MM.1S (cell line): ENCODE data around the gene EGFL7.

Experiments used
- DNase-seq: peaks from one replicate; pipeline ENCODE4 v3.0.0-alpha.2; 2015
- H2AFZ ChIP-seq: fragments of 300-600 bp; sonication (generic); 2 replicates; pipeline ENCODE4 v1.6.0; 2016; ENCODE audit warnings: antibody characterized with exemption, low read length
- H3F3A ChIP-seq: fragments of 300-600 bp; sonication (generic); 2 replicates; pipeline ENCODE4 v1.6.1; 2016; ENCODE audit warnings: mild to moderate bottlenecking, antibody characterized with exemption, low read length, moderate library complexity, mixed read lengths; ENCODE audit not compliant: insufficient read depth
- H3K27ac ChIP-seq: fragments of 300-600 bp; sonication (generic); 2 replicates; pipeline ENCODE4 v1.5.1; 2016; ENCODE audit warnings: mild to moderate bottlenecking, low read length
- H3K27me3 ChIP-seq: fragments of 300-600 bp; sonication (generic); replicated peaks from 2 replicates; pipeline ENCODE4 v1.6.0; 2016; ENCODE audit warnings: low read length; ENCODE audit not compliant: insufficient read depth
- H3K36me3 ChIP-seq: fragments of 300-600 bp; sonication (generic); replicated peaks from 2 replicates; pipeline ENCODE4 v1.6.1; 2016; ENCODE audit warnings: mild to moderate bottlenecking, low read length, mixed read lengths; ENCODE audit not compliant: insufficient read depth
- H3K4me1 ChIP-seq: fragments of 300-600 bp; sonication (generic); 2 replicates; pipeline ENCODE4 v1.6.1; 2016; ENCODE audit warnings: low read length, mixed read lengths
- H3K4me2 ChIP-seq: fragments of 300-600 bp; sonication (generic); 2 replicates; pipeline ENCODE4 v1.6.0; 2016; ENCODE audit warnings: low read depth, low read length
- H3K4me3 ChIP-seq: fragments of 300-600 bp; sonication (generic); 2 replicates; pipeline ENCODE4 v1.5.1; 2016; ENCODE audit warnings: low read length, mixed read lengths
- H3K79me2 ChIP-seq: fragments of 300-600 bp; sonication (generic); 2 replicates; pipeline ENCODE4 v1.6.1; 2016; ENCODE audit warnings: mixed run types, low read length, mixed read lengths
- H3K9ac ChIP-seq: fragments of 300-600 bp; sonication (generic); 2 replicates; pipeline ENCODE4 v1.6.1; 2016; ENCODE audit warnings: low read length, mixed read lengths
- H3K9me2 ChIP-seq: fragments of 300-600 bp; sonication (generic); replicated peaks from 2 replicates; pipeline ENCODE4 v1.6.1; 2016; ENCODE audit warnings: mild to moderate bottlenecking, low read length, mixed read lengths; ENCODE audit not compliant: insufficient read depth
- H3K9me3 ChIP-seq: fragments of 300-600 bp; sonication (generic); replicated peaks from 2 replicates; pipeline ENCODE4 v1.6.1; 2016; ENCODE audit warnings: mild to moderate bottlenecking, low read length, mixed read lengths; ENCODE audit not compliant: insufficient read depth
- H4K20me1 ChIP-seq: fragments of 300-600 bp; sonication (generic); 2 replicates; pipeline ENCODE4 v1.6.1; 2016; ENCODE audit warnings: mild to moderate bottlenecking, low read length, moderate library complexity, mixed read lengths; ENCODE audit not compliant: insufficient read depth
- EZH2 ChIP-seq: fragments of 300-600 bp; sonication (generic); optimal IDR thresholded peaks from 2 replicates; pipeline ENCODE3; 2017; ENCODE audit warnings: low read depth, mild to moderate bottlenecking, antibody characterized with exemption, low read length, mixed read lengths
- EZH2phosphoT487 ChIP-seq: fragments of 300-600 bp; sonication (generic); IDR thresholded peaks from 2 replicates; pipeline ENCODE4 v1.6.1; 2018; ENCODE audit warnings: antibody characterized with exemption, low read length
- TF ChIP-seq, protein P1 (sequence below): fragments of 300-600 bp; sonication (generic); IDR thresholded peaks from 2 replicates; pipeline ENCODE4 v1.5.1; 2016; ENCODE audit warnings: antibody characterized with exemption, low read length, mixed read lengths

EGFL7 gene

DNA sequence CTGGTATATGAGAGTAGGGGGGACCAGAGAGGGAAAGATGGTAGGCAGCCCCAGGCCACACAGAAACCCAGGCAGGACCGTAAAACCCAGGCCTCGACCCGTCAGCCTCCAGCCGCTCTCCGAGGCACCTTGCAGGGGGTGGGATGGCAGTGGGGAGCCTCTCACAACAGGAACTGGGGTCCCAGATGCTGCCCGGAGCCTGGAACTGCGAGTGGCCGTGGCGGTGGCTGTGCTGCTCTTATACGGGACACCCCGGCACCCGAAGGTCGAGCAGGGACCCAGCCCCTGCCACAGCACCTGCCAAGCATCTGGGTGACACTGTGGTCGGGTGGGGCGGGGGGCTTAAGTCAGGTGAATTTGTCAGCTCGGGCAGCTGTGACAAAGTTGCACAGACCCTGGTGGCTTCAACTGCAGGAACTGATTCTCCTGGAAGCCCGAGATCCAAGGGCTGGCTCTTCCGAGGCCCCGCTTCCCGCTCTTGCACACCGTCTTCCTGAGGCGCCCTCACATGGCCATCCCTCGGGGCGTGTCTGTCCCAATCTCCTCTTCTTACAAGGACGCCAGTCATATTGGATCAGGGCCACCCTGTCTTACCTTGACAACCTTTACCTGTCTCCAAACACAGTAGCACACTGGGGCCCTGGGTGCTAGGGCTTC, 47.6 kb upstream of the EGFL7 start:
- Histone ChIP-seq H3K4me2 (no peak overlapping the region), H3K9me2 (no peaks in the 10 kb centered on the region), H3K4me3 (no peak overlapping the region), H3K27me3 (peaks cover 77% of the 10 kb centered on the region), H3K9ac (no peak overlapping the region), H4K20me1 (no peaks in the 10 kb centered on the region), H3K4me1 (no peaks in the 10 kb centered on the region), H3K36me3 (no peaks in the 10 kb centered on the region), H3K79me2 (no peaks in the 10 kb centered on the region), H3F3A (no peaks in the 10 kb centered on the region), H2AFZ (no peak overlapping the region), H3K27ac (no peak overlapping the region), H3K9me3 (no peaks in the 10 kb centered on the region)
- TF ChIP-seq, protein P1, sequence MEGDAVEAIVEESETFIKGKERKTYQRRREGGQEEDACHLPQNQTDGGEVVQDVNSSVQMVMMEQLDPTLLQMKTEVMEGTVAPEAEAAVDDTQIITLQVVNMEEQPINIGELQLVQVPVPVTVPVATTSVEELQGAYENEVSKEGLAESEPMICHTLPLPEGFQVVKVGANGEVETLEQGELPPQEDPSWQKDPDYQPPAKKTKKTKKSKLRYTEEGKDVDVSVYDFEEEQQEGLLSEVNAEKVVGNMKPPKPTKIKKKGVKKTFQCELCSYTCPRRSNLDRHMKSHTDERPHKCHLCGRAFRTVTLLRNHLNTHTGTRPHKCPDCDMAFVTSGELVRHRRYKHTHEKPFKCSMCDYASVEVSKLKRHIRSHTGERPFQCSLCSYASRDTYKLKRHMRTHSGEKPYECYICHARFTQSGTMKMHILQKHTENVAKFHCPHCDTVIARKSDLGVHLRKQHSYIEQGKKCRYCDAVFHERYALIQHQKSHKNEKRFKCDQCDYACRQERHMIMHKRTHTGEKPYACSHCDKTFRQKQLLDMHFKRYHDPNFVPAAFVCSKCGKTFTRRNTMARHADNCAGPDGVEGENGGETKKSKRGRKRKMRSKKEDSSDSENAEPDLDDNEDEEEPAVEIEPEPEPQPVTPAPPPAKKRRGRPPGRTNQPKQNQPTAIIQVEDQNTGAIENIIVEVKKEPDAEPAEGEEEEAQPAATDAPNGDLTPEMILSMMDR: no peak
- TF ChIP-seq EZH2: no peak
- no peak for TF ChIP-seq EZH2phosphoT487
- no peak for DNase-seq

DNA sequence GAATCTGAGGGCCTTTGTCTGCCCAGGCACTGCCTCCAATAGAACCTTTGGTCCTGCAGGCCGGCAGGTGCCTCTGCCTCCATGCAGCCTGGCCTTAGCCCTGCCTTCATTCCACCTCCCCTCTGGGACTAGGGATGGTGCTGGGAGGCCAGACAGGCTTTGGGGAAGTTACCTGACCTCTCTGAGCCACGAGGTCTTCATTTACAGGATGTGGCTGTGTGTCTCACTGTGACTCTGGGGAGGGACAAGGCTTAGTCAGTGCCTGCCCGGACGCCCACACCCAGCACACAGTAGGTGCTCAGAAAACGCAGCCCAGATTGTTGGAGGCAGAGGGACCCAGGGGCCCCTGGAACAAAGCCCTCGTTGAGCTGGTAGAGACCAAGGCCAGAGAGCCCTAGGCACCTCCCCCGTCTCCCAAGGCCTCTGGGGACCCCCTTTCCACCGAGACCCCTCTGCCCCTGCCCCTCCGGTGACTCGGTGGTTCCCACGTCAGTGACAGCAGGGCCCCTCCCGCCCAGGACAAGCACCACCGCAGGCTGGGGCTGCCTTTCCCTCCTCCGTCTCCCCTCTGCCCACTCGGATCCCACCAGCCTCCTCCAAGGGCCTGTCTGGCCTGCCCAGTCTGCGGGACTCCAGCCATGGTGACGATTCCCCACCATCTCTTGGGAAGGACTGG, 46.9 kb upstream of the EGFL7 start:
- H2AFZ ChIP-seq: no peak overlapping the region
- H3F3A ChIP-seq: no peaks in the 10 kb centered on the region
- no peak overlapping the region for H3K27ac ChIP-seq
- H3K9me3 ChIP-seq: no peaks in the 10 kb centered on the region
- no peak overlapping the region for H3K4me2 ChIP-seq
- H3K9ac ChIP-seq: no peak overlapping the region
- H3K4me1 ChIP-seq: no peaks in the 10 kb centered on the region
- H3K36me3 ChIP-seq: no peaks in the 10 kb centered on the region
- TF ChIP-seq, protein P1: no peak
- TF ChIP-seq EZH2phosphoT487 (no peak), EZH2 (no peak)
- H3K4me3 ChIP-seq: no peak overlapping the region
- no peak for DNase-seq
- no peaks in the 10 kb centered on the region for H3K9me2 ChIP-seq
- H3K79me2 ChIP-seq: no peaks in the 10 kb centered on the region
- H4K20me1 ChIP-seq: no peaks in the 10 kb centered on the region
- peaks cover 83% of the 10 kb centered on the region for H3K27me3 ChIP-seq

DNA sequence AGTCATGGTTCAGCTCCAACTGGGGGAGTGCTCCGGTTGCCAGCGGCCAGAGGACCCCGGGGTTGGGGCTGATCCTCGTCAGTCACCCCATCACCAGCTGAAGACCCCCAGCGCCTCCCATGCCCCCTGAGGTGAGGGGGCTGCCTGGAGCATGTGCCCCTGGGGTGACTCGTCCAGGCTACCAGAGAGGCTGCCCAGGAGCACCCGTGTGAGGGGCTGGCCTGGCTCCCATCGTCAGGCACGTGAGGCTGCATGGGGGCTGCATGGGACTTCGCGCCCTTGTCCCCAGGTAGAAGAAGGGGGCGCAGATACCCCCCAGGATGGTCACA, 46.4 kb upstream of the EGFL7 start:
- H2AFZ ChIP-seq: no peak overlapping the region

More for the DNA sequence above, 46.4 kb upstream of the EGFL7 start:
- Histone ChIP-seq H3K4me3 (no peak overlapping the region), H3K9ac (no peak overlapping the region), H3K4me2 (no peak overlapping the region), H3K9me2 (no peaks in the 10 kb centered on the region), H3K36me3 (no peaks in the 10 kb centered on the region), H3K27me3 (peaks cover 86% of the 10 kb centered on the region), H3K79me2 (no peaks in the 10 kb centered on the region), H3K9me3 (no peaks in the 10 kb centered on the region), H4K20me1 (no peaks in the 10 kb centered on the region), H3K4me1 (no peaks in the 10 kb centered on the region), H3K27ac (no peak overlapping the region), H3F3A (no peaks in the 10 kb centered on the region)
- DNase-seq: no peak
- TF ChIP-seq EZH2 (no peak), EZH2phosphoT487 (no peak)
- TF ChIP-seq, protein P1: no peak
